ENCODE measurements around the gene EXOSC10. TPM values are rescaled to one million over a fixed set of nuclear protein-coding genes. Genes with fewer than 3 reads are reported as not detected.

Gene EXOSC10
- total and polyA plus RNA-seq, 2 of the 13 experiments (the other 11 are each of a cell fraction or from before 2014, with no cell fraction given): 48.4 to 67.6 TPM

GRCh38 chr1:11114966-11115365 lies 15.3 kb upstream of the EXOSC10 start:
- CTCF ChIA-PET (ENCODE audit: low intra/inter-chr PET ratio, low total read pairs): no interaction called here
- in situ Hi-C loops (cut with HindIII; ENCODE audit: extremely low pct_ligation_motif_present, low pct_unique_long_range_greater_than_20kb) (no loop called here), intact Hi-C loops (cut with micrococcal nuclease; ENCODE audit: unreplicated experiment) (no loop called here)
- Histone ChIP-seq H2AFZ (ENCODE audit: low read length) (no peak overlapping the region), H3K36me3 (replicated peaks in 1 of 2; ENCODE audit: control insufficient read depth in 1 of 2, insufficient read depth in 2 of 2, low read length in 2 of 2) (peaks cover 6 to 37% of the 10 kb centered on the region in 2 experiments; a peak in 4 of 5 replicates), H3K4me3 (replicated peaks in 1 of 3; ENCODE audit: insufficient read depth in 1 of 3, low read depth in 2 of 3, low read length in 3 of 3) (no peak overlapping the region), H3K9me3 (ENCODE audit: low read length) (no peaks in the 10 kb centered on the region), H3K4me2 (ENCODE audit: low read depth, low read length) (no peak overlapping the region), H3K4me1 (ENCODE audit: insufficient read depth, low read length) (no peaks in the 10 kb centered on the region), H3K27ac (ENCODE audit: extremely low read length, insufficient read depth, low read length) (no peak overlapping the region), H4K20me1 (ENCODE audit: insufficient read depth, low read length) (no peaks in the 10 kb centered on the region), H3K79me2 (ENCODE audit: insufficient read depth, low read length) (no peaks in the 10 kb centered on the region), H3K27me3 (ENCODE audit: control insufficient read depth in 1 of 2, insufficient read depth in 2 of 2, low read length in 2 of 2) (no peaks in the 10 kb centered on the region), H3K9ac (ENCODE audit: insufficient read depth, low read depth, low read length) (no peak overlapping the region)
- no peak for TF ChIP-seq ZBTB43 (CRISPR knock-in tag; conservative IDR thresholded peaks at IDR 0.05)
- TF ChIP-seq ZNF614 (CRISPR knock-in tag; IDR thresholded peaks at IDR 0.05; ENCODE audit: borderline replicate concordance): no peak
- TF ChIP-seq POLR2A (IDR thresholded peaks at IDR 0.05; ENCODE audit: insufficient read depth in 1 of 2, low read depth in 2 of 2, low read length in 2 of 2): no peak
- TF ChIP-seq ZMAT5 (CRISPR knock-in tag; IDR thresholded peaks at IDR 0.05; ENCODE audit: borderline replicate concordance, low read depth): no peak
- no peak for TF ChIP-seq ZKSCAN5 (CRISPR knock-in tag; IDR thresholded peaks at IDR 0.05)
- TF ChIP-seq ZNF251 (CRISPR knock-in tag; IDR thresholded peaks at IDR 0.05): no peak
- no peak for TF ChIP-seq ZNF616 (CRISPR knock-in tag; IDR thresholded peaks at IDR 0.05; ENCODE audit: low read depth)
- TF ChIP-seq ZFP62 (CRISPR knock-in tag; IDR thresholded peaks at IDR 0.05): no peak
- TF ChIP-seq ZNF205 (CRISPR knock-in tag; IDR thresholded peaks at IDR 0.05): no peak
- TF ChIP-seq ZSCAN22 (CRISPR knock-in tag; IDR thresholded peaks at IDR 0.05): no peak
- DNase-seq (ENCODE audit: low spot score) (no peak), FAIRE-seq (no peak), ATAC-seq (no peak)
- POLR2A ChIA-PET: no interaction called here
- no TSS peak for BruUV-seq (replicated peaks)
- 94% methylated on average over 3 of the region's 3 CpGs for WGBS (ENCODE audit: low lambda C conversion rate)

Measured in HepG2 (cell line).